WTC11 (cell line): Measurements from ENCODE around the gene GCK. TPM values are rescaled to one million over a fixed set of nuclear protein-coding genes. Genes with fewer than 3 reads are reported as not detected.
A peak's percentile ranks its signal among the peaks of the same experiment; 100 is the strongest.

ENCODE experiments used
- ATAC-seq: fragments of 200-7000 bp; cut with Tn5 transposase; 2 replicates; pipeline ENCODE4 v1.10.0; 2021; ENCODE audit warnings: mild to moderate bottlenecking, moderate library complexity
- Bru-seq: library from RNA; stranded (reverse); fragments of 400-500 nt; gene quantifications from one replicate; lab custom pipeline; 2021; lab: Mats Ljungman, UMichigan
- CTCF ChIA-PET: fragments of 300-600 bp; sonication (Branson Sonifier 250); formaldehyde crosslinking; loops from one replicate; lab custom pipeline; 2021; ENCODE audit warnings: antibody characterized with exemption; lab: Charles Lee
- POLR2A ChIA-PET: fragments of 350-600 bp; sonication (Branson Sonifier 250); formaldehyde crosslinking; loops from one replicate; lab custom pipeline; 2021; ENCODE audit warnings: antibody characterized with exemption; lab: Charles Lee
- DNase-seq: peaks from one replicate; pipeline ENCODE4 v3.0.0; 2021; ENCODE audit warnings: low spot score
- H3K27ac Mint-ChIP-seq: 2 replicates; pipeline ENCODE4 v1.8.0; 2021; ENCODE audit warnings: mixed read lengths
- H3K27me3 Mint-ChIP-seq: 2 replicates; pipeline ENCODE4 v1.8.0; 2021; ENCODE audit warnings: low read depth, mild to moderate bottlenecking, moderate library complexity, mixed read lengths
- H3K36me3 Mint-ChIP-seq: 2 replicates; pipeline ENCODE4 v1.8.0; 2021; ENCODE audit warnings: mixed read lengths
- H3K4me1 Mint-ChIP-seq: 2 replicates; pipeline ENCODE4 v1.8.0; 2022; ENCODE audit warnings: mixed read lengths
- H3K4me3 Mint-ChIP-seq: 2 replicates; pipeline ENCODE4 v1.8.0; 2021; ENCODE audit warnings: mild to moderate bottlenecking, moderate library complexity, mixed read lengths
- H3K9me3 Mint-ChIP-seq: 2 replicates; pipeline ENCODE4 v1.8.0; 2021; ENCODE audit warnings: mixed read lengths
- AFF4 ChIP-seq: sonication (generic); formaldehyde crosslinking; IDR thresholded peaks from 2 replicates; pipeline ENCODE4 v1.8.1; 2023; ENCODE audit warnings: mild to moderate bottlenecking, missing genetic modification reagents, borderline replicate concordance
- ATF1 ChIP-seq: sonication (generic); formaldehyde crosslinking; IDR thresholded peaks from 2 replicates; pipeline ENCODE4 v1.8.1; 2023; ENCODE audit warnings: mild to moderate bottlenecking, moderate library complexity, missing genetic modification reagents
- CTCF ChIP-seq: fragments of 200-600 bp; IDR thresholded peaks from 2 replicates; pipeline ENCODE4 v1.8.0; 2022; ENCODE audit warnings: antibody characterized with exemption
- EMX1 ChIP-seq: fragments of 250-450 bp; sonication (Bioruptor Pico); IDR thresholded peaks from 2 replicates; pipeline ENCODE4 v1.8.0; 2021; ENCODE audit warnings: mild to moderate bottlenecking
- GRHL2 ChIP-seq: fragments of 250-450 bp; sonication (Bioruptor Pico); IDR thresholded peaks from 2 replicates; pipeline ENCODE4 v1.8.0; 2022; ENCODE audit warnings: mild to moderate bottlenecking, moderate library complexity; ENCODE audit not compliant: insufficient replicate concordance, severe bottlenecking
- JAZF1 ChIP-seq: fragments of 250-450 bp; sonication (Bioruptor Pico); IDR thresholded peaks from 2 replicates; pipeline ENCODE4 v1.9.0; 2021; ENCODE audit warnings: moderate library complexity, mild to moderate bottlenecking, inconsistent platforms
- OVOL2 ChIP-seq: fragments of 250-450 bp; sonication (Bioruptor Pico); IDR thresholded peaks from 2 replicates; pipeline ENCODE4 v1.9.0; 2021; ENCODE audit warnings: mild to moderate bottlenecking, borderline replicate concordance
- STAT6 ChIP-seq: sonication (generic); formaldehyde crosslinking; conservative IDR thresholded peaks from 2 replicates; pipeline ENCODE4 v1.8.1; 2023; ENCODE audit warnings: mild to moderate bottlenecking, low read depth, missing genetic modification reagents, moderate library complexity
- ZBTB21 ChIP-seq: sonication (generic); formaldehyde crosslinking; IDR thresholded peaks from 2 replicates; pipeline ENCODE4 v1.8.1; 2023; ENCODE audit warnings: mild to moderate bottlenecking, missing genetic modification reagents, borderline replicate concordance
- ZNF138 ChIP-seq: sonication (generic); formaldehyde crosslinking; conservative IDR thresholded peaks from 2 replicates; pipeline ENCODE4 v1.8.1; 2022; ENCODE audit warnings: mild to moderate bottlenecking, moderate library complexity, missing genetic modification reagents
- ZNF281 ChIP-seq: sonication (generic); formaldehyde crosslinking; IDR thresholded peaks from 2 replicates; pipeline ENCODE4 v1.8.0; 2023; ENCODE audit warnings: mild to moderate bottlenecking, missing genetic modification reagents
- ZNF423 ChIP-seq: fragments of 250-450 bp; sonication (Bioruptor Pico); IDR thresholded peaks from 2 replicates; pipeline ENCODE4 v2.1.2; 2022; ENCODE audit warnings: mild to moderate bottlenecking, moderate library complexity
- ZNF512 ChIP-seq: sonication (generic); formaldehyde crosslinking; IDR thresholded peaks from 2 replicates; pipeline ENCODE4 v1.8.1; 2022; ENCODE audit warnings: missing genetic modification reagents, borderline replicate concordance
- long read RNA-seq, 3 experiments: library from RNA in 1 of 3; library from capped mRNA in 1 of 3; library from polyadenylated mRNA in 1 of 3; unstranded in 2 of 3; stranded (forward) in 1 of 3; transcript quantifications; one replicate each; pipeline ENCODE4 v2.0.0, GENCODE V29; 2021
- total RNA-seq: library from RNA; stranded (reverse); gene quantifications from 3 replicates; pipeline ENCODE4 v1.2.3, GENCODE V29; 2021

Gene GCK
- 3.3 to 5.1 TPM (median 4.5 TPM) in 3 replicates for total RNA-seq
- Bru-seq, nascent RNA, result percentile 13 among the genes with signal in this experiment
- long read RNA-seq, experiment 1, transcript GCK-206 (2 exons, 1,641 nt), result minor isoform, 5 of 18 reads
- long read RNA-seq, experiment 1, transcript GCK-201 (3 exons, 1,311 nt), result major isoform, 10 of 18 reads
- long read RNA-seq, experiment 1, partial matches to known transcripts, result 0 of 18 reads
- long read RNA-seq, experiment 1, other reads (novel, unspliced or antisense), result 3 of 18 reads
- long read RNA-seq, experiment 2, partial matches to known transcripts, result 0 of 8 reads
- long read RNA-seq, experiment 2, other reads (novel, unspliced or antisense), result 5 of 8 reads
- long read RNA-seq, experiment 3, partial matches to known transcripts, result 0 of 3 reads
- long read RNA-seq, experiment 3, other reads (novel, unspliced or antisense), result 1 of 3 reads

- H3K9me3 Mint-ChIP-seq, result peaks cover 8% of the 10 kb centered on the region
- POLR2A ChIA-PET, result no interaction called here
- no peaks in the 10 kb centered on the region for H3K36me3 Mint-ChIP-seq
- peak within 1 kb of the TSS; percentile 53; the same call in 1 of the 2 replicates for H3K27ac Mint-ChIP-seq
- no peak for TF ChIP-seq ZBTB21 (CRISPR knock-in tag)
- no peak for TF ChIP-seq ZNF512
- no peak for TF ChIP-seq ZNF281 (CRISPR knock-in tag)
- no peak for TF ChIP-seq AFF4 (CRISPR knock-in tag)
- TF ChIP-seq ZNF138 (CRISPR knock-in tag), result no peak
- TF ChIP-seq ATF1 (CRISPR knock-in tag), result no peak
- TF ChIP-seq CTCF, result no peak
- no peak for TF ChIP-seq GRHL2
- TF ChIP-seq ZNF423 (CRISPR knock-in tag), result no peak
- no peak for TF ChIP-seq EMX1 (CRISPR knock-in tag)
- no peak for TF ChIP-seq JAZF1 (CRISPR knock-in tag)
- no peak for TF ChIP-seq OVOL2 (CRISPR knock-in tag)
- TF ChIP-seq STAT6 (CRISPR knock-in tag), result no peak
- H3K4me1 Mint-ChIP-seq, result peaks cover 5% of the 10 kb centered on the region
- ATAC-seq, result no peak
- DNase-seq, result no peak
- H3K27me3 Mint-ChIP-seq, result no peaks in the 10 kb centered on the region; the same call in 1 of the 2 replicates
- H3K4me3 Mint-ChIP-seq, result no peak within 1 kb of the TSS
- CTCF ChIA-PET, result interaction anchor here (0.8 to 1.3 kb wide), 3 partner anchors 11 to 66 kb away, joined by 3 read pairs; partner anchors contain the start of gene YKT6
Observed at GRCh38 chr7:44189286-44189992, at the start of gene GCK. GCK (minus strand) TSS chr7:44189439; CDS start chr7:44188953, 486 bp downstream.
